Kidney (tissue), 14 donors: ENCODE data around the gene CCDC138. TPM values are rescaled to one million over a fixed set of nuclear protein-coding genes. Genes with fewer than 3 reads are reported as not detected.

Experiments
- DNase-seq, 5 donors: peaks; one replicate each; pipeline ENCODE4 v3.0.0-alpha.2; 2013 to 2020
- FAIRE-seq: peaks from 2 replicates; lab custom pipeline; 2012; peaks lifted over from hg19 to GRCh38; lab: Jason Lieb, UNC
- H3K27ac ChIP-seq, 2 donors: one replicate each; pipeline ENCODE4 v1.7.0; 2013; ENCODE audit warnings: low read depth in 2 of 2, low read length in 2 of 2, inconsistent platforms in 1 of 2
- H3K27me3 ChIP-seq: one replicate; pipeline ENCODE4 v1.7.1; 2013; ENCODE audit warnings: low read length, inconsistent platforms; ENCODE audit not compliant: control insufficient read depth, insufficient read depth
- H3K36me3 ChIP-seq, 3 donors: one replicate each; pipeline versions ENCODE4 v1.7.0 to v1.7.1; 2013; ENCODE audit warnings: low read length in 3 of 3, control low read depth in 1 of 3, inconsistent platforms in 1 of 3; ENCODE audit not compliant: insufficient read depth in 3 of 3, control insufficient read depth in 2 of 3
- H3K4me1 ChIP-seq, 3 donors: one replicate each; pipeline versions ENCODE4 v1.7.0 to v1.7.1; 2013; ENCODE audit warnings: low read length in 3 of 3, inconsistent platforms in 1 of 3, low read depth in 1 of 3; ENCODE audit not compliant: control insufficient read depth in 2 of 3, insufficient read depth in 2 of 3
- H3K4me3 ChIP-seq, 3 donors: one replicate each; pipeline versions ENCODE4 v1.7.0 to v1.8.1; 2013; ENCODE audit warnings: low read length in 3 of 3, control low read depth in 1 of 3, inconsistent platforms in 1 of 3
- H3K9ac ChIP-seq, 3 donors: one replicate each; pipeline versions ENCODE4 v1.7.0 to v1.7.1; 2013; ENCODE audit warnings: low read length in 3 of 3, control low read depth in 1 of 3, inconsistent platforms in 1 of 3
- H3K9me3 ChIP-seq, 3 donors: one replicate each; pipeline versions ENCODE4 v1.7.0 to v1.7.1; 2013; ENCODE audit warnings: low read length in 3 of 3, control low read depth in 1 of 3, inconsistent platforms in 1 of 3; ENCODE audit not compliant: control insufficient read depth in 2 of 3, insufficient read depth in 1 of 3
- CTCF ChIP-seq: IDR thresholded peaks from 3 replicates; pipeline ENCODE4 v1.5.1; 2012; ENCODE audit warnings: mild to moderate bottlenecking, moderate library complexity, borderline replicate concordance; ENCODE audit not compliant: insufficient read depth; ENCODE audit errors: extremely low read depth
- intact Hi-C: fragments of 100-400 bp; cut with DNase I; formaldehyde crosslinking; loops from one replicate; pipeline ENCODE4 v1.11.1; 2022
- polyA plus RNA-seq: library from polyadenylated mRNA; stranded (reverse); fragments of 350-450 nt; fragmentation: Illumina TruSeq; extraction: RNeasy Lipid Tissue Mini Kit (QIAGEN cat#74804); gene quantifications from one replicate; pipeline ENCODE4 v1.2.3, GENCODE V29; 2014; ENCODE audit warnings: low read depth, low replicate concordance; ENCODE audit not compliant: insufficient read depth
- total RNA-seq: library from RNA; stranded (reverse); fragmentation: NEBNext Ultra II Directional; extraction: Animal tissue kit (Norgen Biotek cat#: 25700); gene quantifications from one replicate; pipeline ENCODE4 v1.2.1, GENCODE V29; 2021
- donor health status: control.
- donor health status: control.
- donor health status: control.
- donor health status: control.
- donor health status: control.
- donor health status: DM: yes; HTN: yes; CAD: no.
- donor health status: Normal renal cell carcinoma (clear cell type).

CCDC138 gene
- total and polyA plus RNA-seq, 2 donors from 2014 or later = 1.3 to 3.2 TPM

- peaks cover 0 to 11% (median 2%) of the 10 kb centered on the region in 3 donors for H3K9me3 ChIP-seq
- H3K4me1 ChIP-seq = no peaks in the 10 kb centered on the region
- no peak overlapping the region for H3K9ac ChIP-seq
- intact Hi-C loops = no loop called here
- H3K27me3 ChIP-seq = no peaks in the 10 kb centered on the region
- H3K27ac ChIP-seq = no peak overlapping the region
- no peak overlapping the region for H3K4me3 ChIP-seq
- DNase-seq = no peak
- no peak for FAIRE-seq
- no peaks in the 10 kb centered on the region for H3K36me3 ChIP-seq
- no peak for TF ChIP-seq CTCF
Observed at GRCh38 chr2:108884619-108885018, 98.0 kb downstream of the CCDC138 start.

- Histone ChIP-seq H3K4me3 (no peak overlapping the region), H3K36me3 (no peaks in the 10 kb centered on the region), H3K4me1 (no peaks in the 10 kb centered on the region), H3K9ac (no peak overlapping the region), H3K27ac (no peak overlapping the region), H3K9me3 (peaks cover 0 to 11% (median 2%) of the 10 kb centered on the region in 3 donors), H3K27me3 (no peaks in the 10 kb centered on the region)
- no peak for TF ChIP-seq CTCF
- DNase-seq (no peak), FAIRE-seq (no peak)
- intact Hi-C loops = no loop called here
Observed at GRCh38 chr2:108889907-108890306, 103.3 kb downstream of the CCDC138 start.

GRCh38 chr2:108893277-108893676, 106.7 kb downstream of the CCDC138 start:
- intact Hi-C loops = no loop called here
- TF ChIP-seq CTCF = no peak
- Histone ChIP-seq H3K4me3 (no peak overlapping the region), H3K27ac (no peak overlapping the region), H3K9me3 (peaks cover 0 to 11% (median 2%) of the 10 kb centered on the region in 3 donors), H3K9ac (no peak overlapping the region), H3K36me3 (no peaks in the 10 kb centered on the region), H3K4me1 (no peaks in the 10 kb centered on the region), H3K27me3 (no peaks in the 10 kb centered on the region)
- no peak for DNase-seq
- no peak for FAIRE-seq

- H3K4me3 ChIP-seq = no peak overlapping the region
- no peak for TF ChIP-seq CTCF
- H3K27me3 ChIP-seq = no peaks in the 10 kb centered on the region
- FAIRE-seq (no peak), DNase-seq (no peak)
- no peaks in the 10 kb centered on the region for H3K36me3 ChIP-seq
- no peaks in the 10 kb centered on the region for H3K4me1 ChIP-seq
- no peak overlapping the region for H3K9ac ChIP-seq
- intact Hi-C loops = no loop called here
- H3K9me3 ChIP-seq = peaks cover 0 to 7% (median 0%) of the 10 kb centered on the region in 3 donors
- no peak overlapping the region for H3K27ac ChIP-seq
Observed at GRCh38 chr2:108894766-108895165, 108.2 kb downstream of the CCDC138 start.
